ENCODE measurements around the gene OR1L6. TPM values are rescaled to one million over a fixed set of nuclear protein-coding genes. Genes with fewer than 3 reads are reported as not detected.

OR1L6 gene
- polyA plus RNA-seq, 1 donor (not counting 4 experiments of a cell fraction or from before 2014, with no cell fraction given) = not detected

GRCh38 chr9:122788831-122789230, 46.7 kb downstream of the OR1L6 start, which contains the start of gene OR5C1:
Gene OR5C1, plus strand, starts transcription at chr9:122788933. Its CDS starts 0 bp downstream, at chr9:122788933.
- no peaks in the 10 kb centered on the region for H3K79me2 ChIP-seq (ENCODE audit: control insufficient read depth, insufficient read depth, low read length)
- no peak within 1 kb of the TSS for H2AFZ ChIP-seq (ENCODE audit: control insufficient read depth, low read length)
- dilution Hi-C loops (cut with MboI; ENCODE audit: extremely low pct_ligation_motif_present, low sequenced_read_pairs) = no loop called here
- H3K36me3 ChIP-seq (ENCODE audit: control insufficient read depth in 2 of 2, extremely low read depth in 1 of 2, insufficient read depth in 2 of 2, low read length in 2 of 2) = no peaks in the 10 kb centered on the region
- FAIRE-seq = no peak
- no peaks in the 10 kb centered on the region for H3K9me3 ChIP-seq (ENCODE audit: control insufficient read depth, low read depth, low read length)
- H3K4me1 ChIP-seq (ENCODE audit: control insufficient read depth, extremely low read depth, insufficient read depth, low read length) = no peaks in the 10 kb centered on the region
- H3K9ac ChIP-seq (ENCODE audit: control insufficient read depth, extremely low read depth, insufficient read depth, low read length) = no peak within 1 kb of the TSS
- no peaks in the 10 kb centered on the region for H4K20me1 ChIP-seq (ENCODE audit: control insufficient read depth, extremely low read depth, insufficient read depth, low read length)
- no peak within 1 kb of the TSS for H3K27ac ChIP-seq (ENCODE audit: control insufficient read depth, insufficient read depth, low read length)
- H3K27me3 ChIP-seq (ENCODE audit: control insufficient read depth, extremely low read depth, insufficient read depth, low read length) = no peaks in the 10 kb centered on the region
- no peak within 1 kb of the TSS for H3K4me3 ChIP-seq (ENCODE audit: control insufficient read depth in 2 of 3, extremely low read depth in 1 of 3, insufficient read depth in 2 of 3, low read depth in 1 of 3, low read length in 3 of 3)
- H3K9me1 ChIP-seq (ENCODE audit: control insufficient read depth, extremely low read depth, insufficient read depth, low read length) = no peaks in the 10 kb centered on the region
- TF ChIP-seq EZH2 (IDR thresholded peaks at IDR 0.05; ENCODE audit: low read length) (no peak), CTCF (optimal IDR thresholded peaks at IDR 0.05 in 1 of 3, IDR thresholded peaks at IDR 0.05 in 1 of 3, conservative IDR thresholded peaks at IDR 0.05 in 1 of 3; ENCODE audit: extremely low read depth in 1 of 3, insufficient read depth in 2 of 3, low read length in 3 of 3) (no peak)
- DNase-seq (ENCODE audit: low read depth, low spot score) = no peak
- H3K4me2 ChIP-seq (ENCODE audit: control insufficient read depth, extremely low read depth, insufficient read depth, low read depth, low read length) = no peak within 1 kb of the TSS

- Histone ChIP-seq H3K4me1 (ENCODE audit: control insufficient read depth, extremely low read depth, insufficient read depth, low read length) (no peaks in the 10 kb centered on the region), H3K27ac (ENCODE audit: control insufficient read depth, insufficient read depth, low read length) (no peak overlapping the region), H3K9me1 (ENCODE audit: control insufficient read depth, extremely low read depth, insufficient read depth, low read length) (no peaks in the 10 kb centered on the region), H3K9ac (ENCODE audit: control insufficient read depth, extremely low read depth, insufficient read depth, low read length) (no peak overlapping the region), H2AFZ (ENCODE audit: control insufficient read depth, low read length) (no peak overlapping the region), H3K27me3 (ENCODE audit: control insufficient read depth, extremely low read depth, insufficient read depth, low read length) (no peaks in the 10 kb centered on the region), H3K4me2 (ENCODE audit: control insufficient read depth, extremely low read depth, insufficient read depth, low read depth, low read length) (no peak overlapping the region), H3K79me2 (ENCODE audit: control insufficient read depth, insufficient read depth, low read length) (no peaks in the 10 kb centered on the region), H3K36me3 (ENCODE audit: control insufficient read depth in 2 of 2, extremely low read depth in 1 of 2, insufficient read depth in 2 of 2, low read length in 2 of 2) (no peaks in the 10 kb centered on the region), H3K4me3 (ENCODE audit: control insufficient read depth in 2 of 3, extremely low read depth in 1 of 3, insufficient read depth in 2 of 3, low read depth in 1 of 3, low read length in 3 of 3) (no peak overlapping the region), H4K20me1 (ENCODE audit: control insufficient read depth, extremely low read depth, insufficient read depth, low read length) (no peaks in the 10 kb centered on the region), H3K9me3 (ENCODE audit: control insufficient read depth, low read depth, low read length) (no peaks in the 10 kb centered on the region)
- DNase-seq (ENCODE audit: low read depth, low spot score) (no peak), FAIRE-seq (no peak)
- TF ChIP-seq CTCF (optimal IDR thresholded peaks at IDR 0.05 in 1 of 3, IDR thresholded peaks at IDR 0.05 in 1 of 3, conservative IDR thresholded peaks at IDR 0.05 in 1 of 3; ENCODE audit: extremely low read depth in 1 of 3, insufficient read depth in 2 of 3, low read length in 3 of 3) = no peak
- TF ChIP-seq EZH2 (IDR thresholded peaks at IDR 0.05; ENCODE audit: low read length) = no peak
- dilution Hi-C loops (cut with MboI; ENCODE audit: extremely low pct_ligation_motif_present, low sequenced_read_pairs) = no loop called here
Measured at GRCh38 chr9:122789256-122790046, 47.3 kb downstream of the OR1L6 start.

Data from keratinocyte (primary cell).